ENCODE measurements around the gene SLC16A6.
"Not testable (repeated sequence)": the region's sequence is repeated elsewhere in the genome, so short reads cannot be mapped to it uniquely, and the experiment has no call there.

SLC16A6 gene

DNA sequence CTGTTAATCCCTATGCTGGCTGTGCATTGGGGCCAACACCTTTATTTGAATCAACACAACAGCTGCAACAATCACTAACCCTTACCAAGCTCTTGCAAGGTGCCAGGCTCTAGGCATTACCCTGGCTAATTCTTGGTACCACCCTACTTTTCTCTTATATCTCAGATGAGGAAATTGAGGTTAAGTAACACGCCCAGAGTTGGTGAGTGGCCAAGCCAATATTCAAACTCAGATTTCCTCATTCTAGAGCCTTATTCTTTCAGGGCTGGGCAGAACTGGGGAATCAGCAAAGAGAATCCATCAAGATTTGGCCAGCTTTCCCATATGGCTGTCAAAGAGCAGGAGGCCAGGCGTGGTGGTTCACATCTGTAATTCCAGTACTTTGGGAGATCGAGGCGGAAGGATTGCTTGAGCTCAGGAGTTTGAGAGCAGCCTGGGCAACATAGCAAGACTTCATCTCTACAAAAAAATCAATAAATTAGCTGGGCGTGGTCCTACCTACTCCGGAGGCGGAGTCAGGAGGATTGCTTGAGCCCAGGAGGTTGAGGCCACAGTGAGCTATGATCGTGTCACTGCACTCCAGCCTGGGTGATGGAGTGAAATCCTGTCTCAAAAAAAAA lies 24.1 kb upstream of the SLC16A6 start:
- no peak for DNase-seq (ENCODE audit: extremely low read depth in 1 of 2, low read depth in 1 of 2)

- peak in 1 of 2 donors; percentile 36 for DNase-seq (ENCODE audit: extremely low read depth in 1 of 2, low read depth in 1 of 2)
Observed at GRCh38 chr17:68310152-68310551, 19.2 kb upstream of the SLC16A6 start.

DNA sequence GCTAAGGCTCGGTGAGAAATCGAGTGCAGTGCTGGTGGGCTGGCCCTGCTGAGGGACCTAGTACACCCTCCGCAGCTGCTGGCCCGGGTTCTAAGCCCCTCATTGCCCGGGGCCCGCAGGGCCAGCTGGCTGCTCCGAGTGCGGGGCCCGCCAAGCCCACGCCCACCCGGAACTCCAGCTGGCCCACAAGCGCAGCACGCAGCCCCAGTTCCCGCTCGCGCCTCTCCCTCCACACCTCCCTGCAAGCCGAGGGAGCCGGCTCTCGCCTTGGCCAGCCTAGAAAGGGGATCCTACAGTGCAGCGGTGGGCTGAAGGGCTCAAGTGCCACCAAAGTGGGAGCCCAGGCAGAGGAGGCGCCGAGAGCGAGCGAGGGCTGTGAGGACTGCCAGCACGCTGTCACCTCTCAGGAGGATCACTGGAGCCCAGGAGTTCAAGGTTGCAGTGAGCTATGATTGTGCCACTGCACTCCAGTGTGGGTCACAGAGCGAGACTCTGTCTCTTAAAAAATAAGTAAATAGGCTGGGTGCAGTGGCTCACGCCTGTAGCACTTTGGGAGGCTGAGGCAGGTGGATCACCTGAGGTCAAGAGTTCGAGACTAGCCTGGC lies 18.2 kb upstream of the SLC16A6 start:
- not testable (repeated sequence) for DNase-seq (ENCODE audit: extremely low read depth in 1 of 2, low read depth in 1 of 2)

GRCh38 chr17:68308486-68308885 lies 17.6 kb upstream of the SLC16A6 start:
- DNase-seq (ENCODE audit: extremely low read depth in 1 of 2, low read depth in 1 of 2), result not testable (repeated sequence)

- no peak for DNase-seq (ENCODE audit: extremely low read depth in 1 of 2, low read depth in 1 of 2)
Observed at GRCh38 chr17:68307443-68307842, 16.5 kb upstream of the SLC16A6 start.

DNA sequence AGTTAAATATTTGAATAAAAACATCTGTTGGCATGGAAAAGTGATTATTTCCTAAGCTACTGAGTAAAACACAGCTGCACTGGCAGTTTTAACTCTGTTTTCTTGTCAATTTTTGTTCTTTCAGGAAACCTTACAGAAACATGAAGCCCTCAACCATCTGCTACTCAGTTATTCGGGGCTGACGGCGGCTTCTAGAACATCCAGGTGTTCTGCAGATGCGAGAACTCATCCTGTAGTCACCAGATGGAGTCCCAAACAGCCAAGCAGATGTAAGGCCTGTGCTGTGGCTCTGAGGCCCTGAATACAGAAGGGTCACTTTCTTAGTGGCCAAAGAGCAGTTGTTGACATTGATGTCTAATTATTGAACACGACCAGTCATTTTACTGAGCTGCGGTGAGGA lies 15.9 kb upstream of the SLC16A6 start:
- no peak for DNase-seq (ENCODE audit: extremely low read depth in 1 of 2, low read depth in 1 of 2)

DNA sequence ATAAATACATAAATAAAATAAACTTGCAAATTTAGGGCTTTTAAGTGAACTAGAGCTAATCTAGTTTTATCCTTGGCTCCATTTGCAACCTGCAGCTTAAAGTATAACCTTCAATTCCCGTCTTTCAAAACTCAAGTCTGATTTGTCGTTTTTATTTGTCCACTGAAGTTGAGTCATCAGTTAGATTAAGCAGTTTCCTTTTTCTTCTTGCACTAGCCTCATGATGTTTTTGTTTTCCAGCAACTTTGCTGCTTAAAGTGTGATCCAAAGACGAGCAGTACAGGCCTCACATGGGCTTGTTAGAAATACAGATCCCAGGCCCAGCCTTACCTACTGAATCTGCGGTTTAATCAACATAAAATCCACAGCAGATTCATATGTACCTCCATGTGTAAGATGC lies 14.2 kb upstream of the SLC16A6 start:
- no peak for DNase-seq (ENCODE audit: extremely low read depth in 1 of 2, low read depth in 1 of 2)

- DNase-seq (ENCODE audit: extremely low read depth in 1 of 2, low read depth in 1 of 2), result no peak
Observed at GRCh38 chr17:68304706-68305105, 13.8 kb upstream of the SLC16A6 start.

DNA sequence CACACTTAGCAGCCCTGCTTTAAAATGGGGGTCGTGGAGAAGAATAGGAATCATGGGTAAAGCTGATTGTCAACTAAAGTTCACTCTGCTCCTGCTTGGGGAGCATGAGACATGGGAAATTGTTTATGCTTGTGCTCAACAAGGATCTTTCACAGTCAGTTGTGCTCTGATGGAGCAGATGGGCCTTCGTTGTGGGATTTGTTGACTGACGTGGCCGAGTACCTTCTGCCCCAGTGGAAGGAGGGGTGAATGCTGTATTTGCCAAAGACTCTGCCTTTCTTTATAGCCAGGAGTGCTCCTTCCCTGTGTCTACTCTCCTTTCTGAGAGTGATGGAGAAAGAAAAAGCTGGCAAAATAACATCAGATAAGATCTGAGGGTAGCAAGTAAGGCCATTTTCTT lies 11.7 kb upstream of the SLC16A6 start:
- no peak for DNase-seq (ENCODE audit: extremely low read depth in 1 of 2, low read depth in 1 of 2)

DNA sequence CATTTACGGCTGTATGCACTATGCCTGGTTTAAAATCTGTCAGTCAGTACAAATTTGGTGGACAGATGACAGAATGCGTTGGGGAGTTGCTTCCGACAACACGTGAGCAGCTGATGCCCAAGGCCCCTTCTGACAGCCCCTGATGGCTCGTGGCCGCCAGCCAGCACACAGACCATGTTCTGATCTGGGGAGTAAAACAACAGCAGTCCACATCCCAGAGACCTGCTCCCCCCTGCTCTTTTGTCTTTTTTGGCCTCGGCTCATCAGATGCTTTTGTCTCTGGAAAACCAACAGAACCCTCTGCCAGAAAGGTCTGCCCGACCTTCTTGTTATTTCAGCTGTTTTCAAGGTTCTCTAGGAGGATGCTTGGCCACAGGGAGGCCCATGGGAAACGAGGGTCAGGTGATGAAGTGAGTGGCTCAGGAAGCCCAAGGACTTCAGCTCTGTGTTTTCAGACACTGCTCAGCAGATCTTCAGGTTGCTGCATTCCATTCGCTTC lies 11.2 kb upstream of the SLC16A6 start:
- no peak for DNase-seq (ENCODE audit: extremely low read depth in 1 of 2, low read depth in 1 of 2)

DNA sequence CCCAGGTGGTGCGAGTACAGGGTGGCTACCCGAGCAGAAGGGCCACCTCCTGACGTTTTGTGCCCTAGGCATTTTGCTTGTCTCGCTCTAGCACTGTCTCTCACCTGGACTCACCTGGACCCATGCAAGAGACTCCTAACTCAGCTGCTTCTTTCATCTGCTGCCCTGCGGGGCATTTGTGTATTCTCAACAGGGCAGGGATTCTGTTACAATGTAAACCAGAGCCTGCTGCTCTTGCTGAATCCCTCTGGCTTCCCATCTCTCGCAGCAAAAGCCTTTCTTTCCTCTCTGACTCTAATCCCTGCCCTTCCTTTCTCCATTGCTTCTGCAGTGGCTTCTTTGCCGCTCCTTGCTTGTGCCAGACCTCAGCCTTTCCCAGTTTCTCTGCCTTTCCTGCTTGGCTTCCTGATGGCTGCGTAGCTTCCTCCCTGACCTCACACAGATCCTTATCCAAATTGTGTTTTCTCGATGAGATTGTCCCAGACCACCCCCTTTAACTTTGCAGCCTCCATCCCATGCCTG lies 10.6 kb upstream of the SLC16A6 start:
- DNase-seq (ENCODE audit: extremely low read depth in 1 of 2, low read depth in 1 of 2), result no peak

DNA sequence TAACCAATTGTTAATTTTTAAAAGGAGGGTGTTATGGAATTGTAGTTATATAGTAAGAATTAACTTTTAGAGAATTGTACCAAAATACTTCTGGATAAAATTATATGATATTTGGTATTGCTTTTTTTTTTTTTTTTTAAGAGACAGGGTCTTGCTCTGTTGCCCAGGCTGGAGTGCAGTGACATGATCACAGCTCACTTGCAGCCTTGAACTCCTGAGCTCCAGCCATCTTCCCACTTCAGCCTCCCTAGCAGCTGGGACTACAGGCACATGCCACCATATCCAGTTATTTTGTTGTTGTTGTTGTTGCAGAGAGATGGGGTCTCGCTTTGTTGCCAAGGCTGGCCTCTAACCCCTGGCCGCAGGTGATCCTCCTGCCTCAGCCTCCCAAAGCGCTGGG lies 8.9 kb upstream of the SLC16A6 start:
- no peak for DNase-seq (ENCODE audit: extremely low read depth in 1 of 2, low read depth in 1 of 2)

GRCh38 chr17:68298601-68299000 lies 7.7 kb upstream of the SLC16A6 start:
- DNase-seq (ENCODE audit: extremely low read depth in 1 of 2, low read depth in 1 of 2), result no peak

- DNase-seq (ENCODE audit: extremely low read depth in 1 of 2, low read depth in 1 of 2), result no peak
Observed at GRCh38 chr17:68297195-68297594, 6.3 kb upstream of the SLC16A6 start.

DNA sequence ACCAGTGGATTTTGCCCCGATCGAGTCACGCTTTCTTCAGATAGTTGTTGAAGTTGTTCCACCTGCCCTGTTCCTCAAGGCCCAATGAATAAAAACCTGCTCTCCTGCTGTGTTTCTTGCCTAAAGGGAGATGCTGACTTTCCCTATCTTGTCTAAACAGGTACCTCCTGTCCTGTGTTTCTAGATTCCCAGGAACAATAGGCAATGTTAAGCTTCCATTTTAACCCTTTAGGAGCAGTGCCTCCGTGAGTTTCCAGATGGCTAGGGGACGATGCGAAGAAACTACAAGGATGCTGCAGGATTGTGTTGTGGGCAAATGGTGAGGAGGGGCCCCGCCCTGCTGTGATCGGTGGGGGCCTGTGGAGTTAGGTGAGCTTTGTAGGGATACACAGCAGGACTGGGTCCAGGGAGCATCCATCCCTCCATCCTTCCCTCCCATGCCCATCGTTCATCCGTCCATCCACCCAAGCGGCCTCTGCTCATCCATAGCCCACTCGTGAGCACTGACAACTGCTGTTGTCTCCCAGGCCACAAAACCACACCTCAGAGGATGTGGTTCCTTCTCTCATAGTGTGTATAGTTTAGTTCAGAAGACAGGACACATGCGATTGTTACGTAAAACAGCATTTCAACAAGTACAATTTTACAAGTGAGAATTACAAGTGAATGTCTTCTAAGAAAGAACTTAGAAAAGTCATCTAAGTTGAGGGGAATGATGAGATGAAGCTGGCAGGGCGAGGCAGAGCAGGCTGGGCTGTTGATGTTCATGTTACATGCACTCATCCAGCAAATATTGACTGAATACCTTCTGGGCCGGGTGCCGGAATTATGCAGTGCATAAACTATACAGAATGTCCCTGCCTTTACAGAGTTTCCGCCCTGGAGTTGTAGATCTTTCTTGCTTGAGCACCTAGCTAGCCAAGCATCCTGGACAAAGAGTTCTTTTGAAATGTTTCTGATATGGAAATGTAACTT lies 5.6 kb upstream of the SLC16A6 start:
- peak in 1 of 2 donors; percentile 31 for DNase-seq (ENCODE audit: extremely low read depth in 1 of 2, low read depth in 1 of 2)

DNA sequence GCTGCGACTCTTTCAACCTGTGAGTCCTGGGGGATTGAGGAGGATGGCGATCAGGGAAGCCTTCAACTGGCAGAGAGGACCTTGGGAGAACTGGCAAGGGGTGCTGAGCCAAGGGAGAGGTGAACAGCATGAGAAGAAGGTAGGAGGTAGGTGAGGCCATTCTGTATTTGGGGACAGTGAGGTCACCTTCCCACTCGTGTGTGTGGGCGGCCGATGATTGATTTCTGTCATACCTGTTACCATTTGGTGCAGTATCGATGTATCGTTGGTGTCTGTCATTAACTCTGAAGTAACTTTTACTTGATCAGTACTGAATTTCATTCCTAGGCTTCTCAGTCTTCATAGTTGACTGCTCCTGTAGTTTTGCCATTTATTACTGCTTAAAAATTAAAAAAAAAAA lies 4.2 kb upstream of the SLC16A6 start:
- DNase-seq (ENCODE audit: extremely low read depth in 1 of 2, low read depth in 1 of 2), result no peak

GRCh38 chr17:68294617-68295016 lies 3.7 kb upstream of the SLC16A6 start:
- no peak for DNase-seq (ENCODE audit: extremely low read depth in 1 of 2, low read depth in 1 of 2)

DNA sequence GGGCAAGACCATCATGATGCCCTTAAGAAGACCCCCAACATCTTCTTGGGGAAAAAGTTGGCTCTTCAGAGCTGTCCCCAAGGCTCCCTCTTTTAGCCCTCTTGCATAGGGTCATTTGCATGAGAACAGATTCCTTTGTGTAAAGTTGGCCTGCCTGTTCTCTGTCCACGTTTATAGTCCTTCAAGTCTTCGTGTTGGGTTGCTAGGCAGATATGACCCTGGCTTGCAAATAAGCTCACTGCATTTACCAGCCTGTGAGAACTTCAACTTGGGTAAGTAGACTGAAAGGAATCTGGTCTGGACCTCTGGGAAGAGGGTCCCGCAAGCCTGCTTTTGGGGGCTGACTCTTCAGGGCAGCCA lies 3.2 kb upstream of the SLC16A6 start:
- no peak for DNase-seq (ENCODE audit: extremely low read depth in 1 of 2, low read depth in 1 of 2)

- DNase-seq (ENCODE audit: extremely low read depth in 1 of 2, low read depth in 1 of 2), result no peak
Observed at GRCh38 chr17:68293490-68294195, 2.7 kb upstream of the SLC16A6 start.

DNA sequence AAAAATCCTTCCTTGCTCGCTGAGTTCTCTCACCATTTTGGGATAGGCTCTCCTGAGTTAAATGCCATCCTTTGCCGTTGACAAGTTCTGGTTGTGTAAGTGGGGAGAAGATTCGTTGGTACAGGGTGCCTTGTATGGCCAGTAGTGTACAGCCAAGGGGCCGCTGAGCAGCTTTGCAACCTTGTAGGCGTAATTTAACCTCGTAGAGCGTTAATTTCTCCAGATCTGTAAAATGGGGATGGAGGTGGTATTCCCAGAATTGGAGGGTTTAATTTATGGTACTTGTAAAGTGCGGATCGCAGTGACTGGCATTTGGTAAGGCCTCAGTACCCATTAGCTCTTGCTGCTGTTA lies 1.7 kb upstream of the SLC16A6 start:
- DNase-seq (ENCODE audit: extremely low read depth in 1 of 2, low read depth in 1 of 2), result no peak
